HL-60 (cell line): Measurements from ENCODE around the gene WASHC3.
"Not testable (repeated sequence)": the region's sequence is repeated elsewhere in the genome, so short reads cannot be mapped to it uniquely, and the experiment has no call there.

Source experiments
- DNase-seq, 2 experiments: peaks; one replicate each; pipeline ENCODE4 v3.0.0-alpha.2; 2010 to 2020; ENCODE audit warnings: low read depth in 1 of 2, low spot score in 1 of 2
- H3K27ac ChIP-seq: fragments of 250-450 bp; sonication (Bioruptor Pico); replicated peaks from 2 replicates; pipeline ENCODE4 v1.5.1; 2020; ENCODE audit warnings: mild to moderate bottlenecking, moderate library complexity
- H3K27me3 ChIP-seq: fragments of 250-450 bp; sonication (Bioruptor Pico); 2 replicates; pipeline ENCODE4 v1.5.1; 2021; ENCODE audit warnings: mild to moderate bottlenecking, moderate library complexity; ENCODE audit not compliant: insufficient read depth, poor library complexity, severe bottlenecking
- H3K4me3 ChIP-seq: replicated peaks from 2 replicates; pipeline ENCODE4 v1.5.1; 2011; ENCODE audit warnings: mild to moderate bottlenecking, control low read depth, low read length; ENCODE audit not compliant: insufficient read depth
- GABPA ChIP-seq: IDR thresholded peaks from 2 replicates; pipeline ENCODE4 v1.6.1; 2012; ENCODE audit warnings: low read depth
- POLR2AphosphoS5 ChIP-seq: IDR thresholded peaks from 2 replicates; pipeline ENCODE4 v1.6.1; 2012; ENCODE audit warnings: low read depth
- SPI1 ChIP-seq: IDR thresholded peaks from 2 replicates; pipeline ENCODE4 v1.6.1; 2012; ENCODE audit warnings: low read depth, mild to moderate bottlenecking, borderline replicate concordance
- TF ChIP-seq, protein P1 (sequence below): IDR thresholded peaks from 2 replicates; pipeline ENCODE4 v1.6.1; 2012; ENCODE audit warnings: low read depth; ENCODE audit not compliant: insufficient replicate concordance
- TF ChIP-seq, protein P2 (sequence below): IDR thresholded peaks from one replicate; pipeline ENCODE4 v1.5.1; 2011; ENCODE audit warnings: low read length, control low read depth, inconsistent platforms; ENCODE audit not compliant: insufficient read depth

WASHC3 gene

GRCh38 chr12:102023343-102023930 lies 38.4 kb downstream of the WASHC3 start:
- Histone ChIP-seq H3K27ac (no peak overlapping the region), H3K4me3 (no peak overlapping the region), H3K27me3 (no peaks in the 10 kb centered on the region)
- TF ChIP-seq SPI1 (no peak), GABPA (no peak), POLR2AphosphoS5 (no peak)
- TF ChIP-seq, protein P1, sequence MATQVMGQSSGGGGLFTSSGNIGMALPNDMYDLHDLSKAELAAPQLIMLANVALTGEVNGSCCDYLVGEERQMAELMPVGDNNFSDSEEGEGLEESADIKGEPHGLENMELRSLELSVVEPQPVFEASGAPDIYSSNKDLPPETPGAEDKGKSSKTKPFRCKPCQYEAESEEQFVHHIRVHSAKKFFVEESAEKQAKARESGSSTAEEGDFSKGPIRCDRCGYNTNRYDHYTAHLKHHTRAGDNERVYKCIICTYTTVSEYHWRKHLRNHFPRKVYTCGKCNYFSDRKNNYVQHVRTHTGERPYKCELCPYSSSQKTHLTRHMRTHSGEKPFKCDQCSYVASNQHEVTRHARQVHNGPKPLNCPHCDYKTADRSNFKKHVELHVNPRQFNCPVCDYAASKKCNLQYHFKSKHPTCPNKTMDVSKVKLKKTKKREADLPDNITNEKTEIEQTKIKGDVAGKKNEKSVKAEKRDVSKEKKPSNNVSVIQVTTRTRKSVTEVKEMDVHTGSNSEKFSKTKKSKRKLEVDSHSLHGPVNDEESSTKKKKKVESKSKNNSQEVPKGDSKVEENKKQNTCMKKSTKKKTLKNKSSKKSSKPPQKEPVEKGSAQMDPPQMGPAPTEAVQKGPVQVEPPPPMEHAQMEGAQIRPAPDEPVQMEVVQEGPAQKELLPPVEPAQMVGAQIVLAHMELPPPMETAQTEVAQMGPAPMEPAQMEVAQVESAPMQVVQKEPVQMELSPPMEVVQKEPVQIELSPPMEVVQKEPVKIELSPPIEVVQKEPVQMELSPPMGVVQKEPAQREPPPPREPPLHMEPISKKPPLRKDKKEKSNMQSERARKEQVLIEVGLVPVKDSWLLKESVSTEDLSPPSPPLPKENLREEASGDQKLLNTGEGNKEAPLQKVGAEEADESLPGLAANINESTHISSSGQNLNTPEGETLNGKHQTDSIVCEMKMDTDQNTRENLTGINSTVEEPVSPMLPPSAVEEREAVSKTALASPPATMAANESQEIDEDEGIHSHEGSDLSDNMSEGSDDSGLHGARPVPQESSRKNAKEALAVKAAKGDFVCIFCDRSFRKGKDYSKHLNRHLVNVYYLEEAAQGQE, result no peak
- TF ChIP-seq, protein P2, sequence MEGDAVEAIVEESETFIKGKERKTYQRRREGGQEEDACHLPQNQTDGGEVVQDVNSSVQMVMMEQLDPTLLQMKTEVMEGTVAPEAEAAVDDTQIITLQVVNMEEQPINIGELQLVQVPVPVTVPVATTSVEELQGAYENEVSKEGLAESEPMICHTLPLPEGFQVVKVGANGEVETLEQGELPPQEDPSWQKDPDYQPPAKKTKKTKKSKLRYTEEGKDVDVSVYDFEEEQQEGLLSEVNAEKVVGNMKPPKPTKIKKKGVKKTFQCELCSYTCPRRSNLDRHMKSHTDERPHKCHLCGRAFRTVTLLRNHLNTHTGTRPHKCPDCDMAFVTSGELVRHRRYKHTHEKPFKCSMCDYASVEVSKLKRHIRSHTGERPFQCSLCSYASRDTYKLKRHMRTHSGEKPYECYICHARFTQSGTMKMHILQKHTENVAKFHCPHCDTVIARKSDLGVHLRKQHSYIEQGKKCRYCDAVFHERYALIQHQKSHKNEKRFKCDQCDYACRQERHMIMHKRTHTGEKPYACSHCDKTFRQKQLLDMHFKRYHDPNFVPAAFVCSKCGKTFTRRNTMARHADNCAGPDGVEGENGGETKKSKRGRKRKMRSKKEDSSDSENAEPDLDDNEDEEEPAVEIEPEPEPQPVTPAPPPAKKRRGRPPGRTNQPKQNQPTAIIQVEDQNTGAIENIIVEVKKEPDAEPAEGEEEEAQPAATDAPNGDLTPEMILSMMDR, result no peak
- no peak for DNase-seq

DNA sequence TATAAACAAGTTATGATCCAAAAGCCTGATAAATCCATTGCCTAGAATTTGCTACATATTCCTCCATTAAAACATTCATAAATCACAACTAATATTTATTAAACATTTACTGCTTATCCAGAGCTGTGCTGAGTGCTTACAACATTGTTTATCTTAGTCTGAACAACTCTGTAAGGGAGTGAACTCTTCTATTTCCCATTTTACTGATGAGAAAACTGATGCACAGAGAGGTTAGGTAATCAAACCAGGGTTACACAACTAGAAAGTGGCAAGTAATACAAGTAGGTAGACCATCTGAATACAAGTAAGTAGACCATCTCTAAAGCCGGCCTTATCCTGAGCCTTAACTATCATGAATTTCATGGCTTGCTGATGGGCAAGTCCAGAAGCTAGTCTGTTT lies 39.5 kb downstream of the WASHC3 start:
- TF ChIP-seq SPI1, result no peak
- H3K27ac ChIP-seq, result no peak overlapping the region
- H3K4me3 ChIP-seq, result no peak overlapping the region
- H3K27me3 ChIP-seq, result no peaks in the 10 kb centered on the region
- no peak for DNase-seq

GRCh38 chr12:102021540-102022246 lies 40.1 kb downstream of the WASHC3 start:
- Histone ChIP-seq H3K27me3 (no peaks in the 10 kb centered on the region), H3K4me3 (no peak overlapping the region), H3K27ac (peak overlapping the region; percentile 31)
- no peak for TF ChIP-seq SPI1
- TF ChIP-seq, protein P1, result no peak
- peak in 1 of 2 experiments; percentile 10 for DNase-seq

- not testable (repeated sequence) for H3K27me3 ChIP-seq, H3K4me3 ChIP-seq, DNase-seq, H3K27ac ChIP-seq
Measured at GRCh38 chr12:102018607-102019006, 43.2 kb downstream of the WASHC3 start.

- DNase-seq, result no peak
- TF ChIP-seq, protein P2, result no peak
- TF ChIP-seq POLR2AphosphoS5, result no peak
- no peak for TF ChIP-seq GABPA
- TF ChIP-seq, protein P1, result no peak
- no peak for TF ChIP-seq SPI1
- Histone ChIP-seq H3K4me3 (no peak overlapping the region), H3K27ac (no peak overlapping the region), H3K27me3 (no peaks in the 10 kb centered on the region)
Measured at GRCh38 chr12:102016472-102016871, 45.3 kb downstream of the WASHC3 start.
